ENCODE measurements around the gene NFATC1. TPM values are rescaled to one million over a fixed set of nuclear protein-coding genes. Genes with fewer than 3 reads are reported as not detected.

The NFATC1 gene
- total and polyA plus RNA-seq, 2 donors (not counting 1 experiment from before 2014, with no cell fraction given), result 0.92 to 4.3 TPM

DNA sequence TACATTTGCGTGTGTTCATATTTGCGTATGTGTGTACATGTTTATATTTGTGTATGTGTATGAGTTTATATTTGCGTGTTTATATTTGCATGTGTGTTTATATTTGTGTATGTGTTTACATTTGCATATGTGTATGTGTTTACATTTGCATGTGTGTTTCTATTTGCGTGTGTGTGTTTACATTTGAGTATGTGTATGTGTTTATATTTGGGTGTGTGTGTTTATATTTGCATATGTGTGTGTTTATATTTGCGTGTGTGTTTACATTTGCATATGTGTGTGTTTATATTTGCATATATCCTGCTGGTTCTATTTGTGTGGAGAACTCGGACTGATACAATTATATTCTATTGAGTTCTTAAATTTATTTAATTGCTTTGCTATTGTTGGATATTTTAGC, 168.7 kb downstream of the NFATC1 start:
- no peaks in the 10 kb centered on the region for H3K36me3 ChIP-seq (ENCODE audit: control insufficient read depth, insufficient read depth, low read length)
- TF ChIP-seq EZH2 (IDR thresholded peaks at IDR 0.05; ENCODE audit: low read length, missing control alignments), result no peak
- TF ChIP-seq, protein P1, sequence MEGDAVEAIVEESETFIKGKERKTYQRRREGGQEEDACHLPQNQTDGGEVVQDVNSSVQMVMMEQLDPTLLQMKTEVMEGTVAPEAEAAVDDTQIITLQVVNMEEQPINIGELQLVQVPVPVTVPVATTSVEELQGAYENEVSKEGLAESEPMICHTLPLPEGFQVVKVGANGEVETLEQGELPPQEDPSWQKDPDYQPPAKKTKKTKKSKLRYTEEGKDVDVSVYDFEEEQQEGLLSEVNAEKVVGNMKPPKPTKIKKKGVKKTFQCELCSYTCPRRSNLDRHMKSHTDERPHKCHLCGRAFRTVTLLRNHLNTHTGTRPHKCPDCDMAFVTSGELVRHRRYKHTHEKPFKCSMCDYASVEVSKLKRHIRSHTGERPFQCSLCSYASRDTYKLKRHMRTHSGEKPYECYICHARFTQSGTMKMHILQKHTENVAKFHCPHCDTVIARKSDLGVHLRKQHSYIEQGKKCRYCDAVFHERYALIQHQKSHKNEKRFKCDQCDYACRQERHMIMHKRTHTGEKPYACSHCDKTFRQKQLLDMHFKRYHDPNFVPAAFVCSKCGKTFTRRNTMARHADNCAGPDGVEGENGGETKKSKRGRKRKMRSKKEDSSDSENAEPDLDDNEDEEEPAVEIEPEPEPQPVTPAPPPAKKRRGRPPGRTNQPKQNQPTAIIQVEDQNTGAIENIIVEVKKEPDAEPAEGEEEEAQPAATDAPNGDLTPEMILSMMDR (conservative IDR thresholded peaks at IDR 0.05 in 1 of 2, IDR thresholded peaks at IDR 0.05 in 1 of 2; ENCODE audit: low read depth in 1 of 2, low read length in 2 of 2), result no peak
- no peaks in the 10 kb centered on the region for H3K79me2 ChIP-seq (ENCODE audit: control insufficient read depth, insufficient read depth, low read length)
- no peak overlapping the region for H3K9ac ChIP-seq (ENCODE audit: insufficient read depth, low read length)
- no peak overlapping the region for H3K4me2 ChIP-seq (ENCODE audit: extremely low read depth, insufficient read depth, low read length)
- no peak overlapping the region for H3K27ac ChIP-seq (ENCODE audit: insufficient read depth, low read length)
- no peaks in the 10 kb centered on the region for H3K9me3 ChIP-seq (ENCODE audit: control insufficient read depth, insufficient read depth, low read depth, low read length)
- no peaks in the 10 kb centered on the region for H3K27me3 ChIP-seq (ENCODE audit: control insufficient read depth, insufficient read depth, low read length)
- H2AFZ ChIP-seq (ENCODE audit: low read length), result no peak overlapping the region
- H3K4me3 ChIP-seq (replicated peaks in 1 of 4; ENCODE audit: control extremely low read depth in 1 of 4, insufficient read depth in 1 of 4, low read depth in 3 of 4, low read length in 4 of 4), result no peak overlapping the region
- H3K4me1 ChIP-seq (ENCODE audit: control insufficient read depth, extremely low read depth, insufficient read depth, low read length), result no peaks in the 10 kb centered on the region
- no peak for DNase-seq (ENCODE audit: low read depth in 2 of 2)
- H4K20me1 ChIP-seq (ENCODE audit: control insufficient read depth, extremely low read depth, insufficient read depth, low read length), result no peaks in the 10 kb centered on the region

DNA sequence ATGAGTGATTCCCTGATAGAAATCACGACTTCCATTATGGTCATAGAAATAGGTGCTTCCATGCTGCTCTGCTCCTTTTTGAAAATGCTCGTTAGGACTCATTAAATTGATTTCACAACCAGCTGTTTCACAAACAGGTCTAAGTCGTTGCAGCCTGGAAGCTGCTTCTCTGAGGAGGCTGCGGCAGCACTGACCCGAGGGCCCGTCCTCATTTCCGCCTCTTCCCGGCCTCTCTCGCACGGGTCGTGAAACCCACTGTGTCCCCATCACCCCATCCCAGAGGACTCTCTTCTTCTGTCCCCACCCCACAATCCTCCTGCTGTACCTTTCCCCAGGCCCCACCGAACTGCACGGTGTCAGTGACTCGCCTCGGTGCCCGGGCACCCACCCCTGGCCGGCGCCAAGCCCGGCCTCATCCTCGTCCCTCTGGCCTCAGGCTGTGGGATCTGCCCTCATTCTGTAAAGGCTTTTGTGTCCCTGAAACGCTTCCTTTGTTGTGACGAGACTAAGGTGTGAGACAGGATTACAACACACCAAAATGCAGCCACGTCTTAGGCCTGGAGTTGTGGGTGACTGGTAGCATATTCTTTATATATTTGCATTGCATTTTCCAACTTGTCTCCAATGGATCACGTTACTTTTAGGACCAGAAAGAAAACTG, 171.2 kb downstream of the NFATC1 start:
- Histone ChIP-seq H3K27me3 (ENCODE audit: control insufficient read depth, insufficient read depth, low read length) (no peaks in the 10 kb centered on the region), H3K79me2 (ENCODE audit: control insufficient read depth, insufficient read depth, low read length) (no peaks in the 10 kb centered on the region), H3K27ac (ENCODE audit: insufficient read depth, low read length) (no peak overlapping the region), H3K9ac (ENCODE audit: insufficient read depth, low read length) (no peak overlapping the region), H3K4me2 (ENCODE audit: extremely low read depth, insufficient read depth, low read length) (no peak overlapping the region), H3K4me3 (replicated peaks in 1 of 4; ENCODE audit: control extremely low read depth in 1 of 4, insufficient read depth in 1 of 4, low read depth in 3 of 4, low read length in 4 of 4) (no peak overlapping the region), H3K4me1 (ENCODE audit: control insufficient read depth, extremely low read depth, insufficient read depth, low read length) (no peaks in the 10 kb centered on the region), H4K20me1 (ENCODE audit: control insufficient read depth, extremely low read depth, insufficient read depth, low read length) (no peaks in the 10 kb centered on the region), H3K9me3 (ENCODE audit: control insufficient read depth, insufficient read depth, low read depth, low read length) (no peaks in the 10 kb centered on the region), H2AFZ (ENCODE audit: low read length) (no peak overlapping the region), H3K36me3 (ENCODE audit: control insufficient read depth, insufficient read depth, low read length) (no peaks in the 10 kb centered on the region)
- TF ChIP-seq EZH2 (IDR thresholded peaks at IDR 0.05; ENCODE audit: low read length, missing control alignments), result no peak
- TF ChIP-seq, protein P1 (conservative IDR thresholded peaks at IDR 0.05 in 1 of 2, IDR thresholded peaks at IDR 0.05 in 1 of 2; ENCODE audit: low read depth in 1 of 2, low read length in 2 of 2), result no peak
- no peak for DNase-seq (ENCODE audit: low read depth in 2 of 2)

DNA sequence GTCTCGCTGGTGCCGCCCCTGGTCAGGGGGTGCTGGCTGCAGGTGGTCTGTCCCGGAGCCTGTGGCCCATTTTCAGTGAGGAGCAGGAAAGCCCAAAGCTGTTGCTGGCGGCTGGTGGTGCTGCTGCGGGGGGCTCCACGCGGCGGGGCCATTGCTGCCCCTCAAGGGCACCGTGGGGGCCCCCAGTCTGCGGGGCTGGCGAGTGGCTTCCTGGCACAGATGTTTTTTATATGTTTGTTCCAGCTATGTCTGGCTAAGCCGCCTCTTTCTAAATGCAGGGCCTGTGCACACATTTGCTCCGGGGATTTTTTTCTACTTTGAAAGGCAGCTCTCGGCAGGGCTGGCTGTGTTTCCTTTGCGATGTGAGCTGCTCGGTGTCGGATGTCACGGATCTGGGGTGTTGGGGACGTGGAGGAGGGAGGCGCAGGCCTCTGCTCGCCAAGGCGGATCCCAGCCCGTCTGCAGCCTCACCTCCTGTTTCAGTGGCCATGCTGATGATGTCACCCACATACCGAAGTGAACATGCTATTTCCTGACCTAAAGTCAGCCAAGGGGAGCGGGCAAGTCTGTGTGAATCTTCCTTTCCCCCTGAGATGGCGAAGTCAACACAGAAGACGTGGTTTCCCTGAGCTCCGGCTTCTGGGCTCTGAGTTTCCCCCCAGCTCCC, 171.9 kb downstream of the NFATC1 start:
- peak; percentile 76 to 98 for DNase-seq (ENCODE audit: low read depth in 2 of 2)
- H3K9ac ChIP-seq (ENCODE audit: insufficient read depth, low read length), result no peak overlapping the region

More for the DNA sequence above, 171.9 kb downstream of the NFATC1 start:
- Histone ChIP-seq H3K79me2 (ENCODE audit: control insufficient read depth, insufficient read depth, low read length) (no peaks in the 10 kb centered on the region), H3K4me3 (replicated peaks in 1 of 4; ENCODE audit: control extremely low read depth in 1 of 4, insufficient read depth in 1 of 4, low read depth in 3 of 4, low read length in 4 of 4) (no peak overlapping the region), H3K27ac (ENCODE audit: insufficient read depth, low read length) (no peak overlapping the region), H3K9me3 (ENCODE audit: control insufficient read depth, insufficient read depth, low read depth, low read length) (no peaks in the 10 kb centered on the region), H3K27me3 (ENCODE audit: control insufficient read depth, insufficient read depth, low read length) (no peaks in the 10 kb centered on the region), H3K4me2 (ENCODE audit: extremely low read depth, insufficient read depth, low read length) (no peak overlapping the region), H4K20me1 (ENCODE audit: control insufficient read depth, extremely low read depth, insufficient read depth, low read length) (no peaks in the 10 kb centered on the region), H2AFZ (ENCODE audit: low read length) (peak overlapping the region; percentile 40), H3K36me3 (ENCODE audit: control insufficient read depth, insufficient read depth, low read length) (no peaks in the 10 kb centered on the region), H3K4me1 (ENCODE audit: control insufficient read depth, extremely low read depth, insufficient read depth, low read length) (no peaks in the 10 kb centered on the region)
- TF ChIP-seq, protein P1 (conservative IDR thresholded peaks at IDR 0.05 in 1 of 2, IDR thresholded peaks at IDR 0.05 in 1 of 2; ENCODE audit: low read depth in 1 of 2, low read length in 2 of 2), result no peak
- no peak for TF ChIP-seq EZH2 (IDR thresholded peaks at IDR 0.05; ENCODE audit: low read length, missing control alignments)
